GM23338 (cell line): ENCODE data around the gene PAQR8. TPM values are rescaled to one million over a fixed set of nuclear protein-coding genes. Genes with fewer than 3 reads are reported as not detected.
"Not testable (repeated sequence)": the region's sequence is repeated elsewhere in the genome, so short reads cannot be mapped to it uniquely, and the experiment has no call there.

ENCODE experiments used
- ATAC-seq: fragments of 200-7000 bp; cut with Tn5 transposase; 3 replicates; pipeline ENCODE4 v1.9.1; 2020
- DNase-seq: peaks from one replicate; pipeline ENCODE4 v3.0.0-alpha.2; 2015; ENCODE audit warnings: low spot score
- H2AFZ ChIP-seq: fragments of 200-600 bp; sonication (generic); 2 replicates; pipeline ENCODE4 v1.8.0; 2016; ENCODE audit warnings: antibody characterized with exemption, mild to moderate bottlenecking, moderate library complexity
- H3F3A ChIP-seq: fragments of 200-600 bp; sonication (generic); replicated peaks from 2 replicates; pipeline ENCODE4 v1.8.0; 2017; ENCODE audit warnings: antibody characterized with exemption, mixed run types, low read depth
- H3K27ac ChIP-seq: fragments of 200-600 bp; sonication (generic); 2 replicates; pipeline ENCODE4 v1.6.1; 2016; ENCODE audit warnings: low read depth
- H3K27me3 ChIP-seq: fragments of 200-600 bp; sonication (generic); 2 replicates; pipeline ENCODE4 v1.8.0; 2016; ENCODE audit warnings: mild to moderate bottlenecking, mixed run types, moderate library complexity; ENCODE audit not compliant: insufficient read depth
- H3K36me3 ChIP-seq: fragments of 200-600 bp; sonication (generic); 2 replicates; pipeline ENCODE4 v1.8.0; 2016; ENCODE audit warnings: mild to moderate bottlenecking; ENCODE audit not compliant: insufficient read depth
- H3K4me1 ChIP-seq: fragments of 200-600 bp; sonication (generic); 2 replicates; pipeline ENCODE4 v1.8.0; 2016; ENCODE audit warnings: mild to moderate bottlenecking, moderate library complexity; ENCODE audit not compliant: insufficient read depth
- H3K4me2 ChIP-seq: fragments of 200-600 bp; sonication (generic); 2 replicates; pipeline ENCODE4 v1.7.1; 2017; ENCODE audit warnings: mixed run types
- H3K4me3 ChIP-seq: fragments of 200-600 bp; sonication (generic); 2 replicates; pipeline ENCODE4 v1.6.1; 2016; ENCODE audit warnings: mixed run types
- H3K79me2 ChIP-seq: fragments of 200-600 bp; sonication (generic); replicated peaks from 2 replicates; pipeline ENCODE4 v1.8.0; 2017; ENCODE audit warnings: mild to moderate bottlenecking; ENCODE audit not compliant: insufficient read depth
- H3K9me2 ChIP-seq: fragments of 200-600 bp; sonication (generic); 2 replicates; pipeline ENCODE4 v1.8.0; 2017; ENCODE audit not compliant: insufficient read depth
- H4K20me1 ChIP-seq: fragments of 200-600 bp; sonication (generic); replicated peaks from 2 replicates; pipeline ENCODE4 v1.8.0; 2017; ENCODE audit warnings: mild to moderate bottlenecking; ENCODE audit not compliant: insufficient read depth
- H3K27ac Mint-ChIP-seq: 2 replicates; pipeline ENCODE4 v1.8.0; 2020; ENCODE audit warnings: inconsistent platforms, mild to moderate bottlenecking, moderate library complexity, mixed read lengths
- H3K27me3 Mint-ChIP-seq: 3 replicates; pipeline ENCODE4 v1.8.0; 2022; ENCODE audit warnings: low read depth, mild to moderate bottlenecking, moderate library complexity, mixed read lengths, inconsistent platforms; ENCODE audit not compliant: insufficient read depth, poor library complexity
- H3K36me3 Mint-ChIP-seq: 3 replicates; pipeline ENCODE4 v1.8.0; 2021; ENCODE audit warnings: low read depth, mild to moderate bottlenecking, inconsistent platforms, moderate library complexity, mixed read lengths
- H3K4me1 Mint-ChIP-seq: 3 replicates; pipeline ENCODE4 v1.8.0; 2020; ENCODE audit warnings: mild to moderate bottlenecking, inconsistent platforms, mixed read lengths
- H3K4me3 Mint-ChIP-seq: 3 replicates; pipeline ENCODE4 v1.8.0; 2021; ENCODE audit warnings: moderate library complexity, mild to moderate bottlenecking, inconsistent platforms, mixed read lengths
- H3K9me3 Mint-ChIP-seq: 3 replicates; pipeline ENCODE4 v1.8.0; 2020; ENCODE audit warnings: moderate library complexity, mild to moderate bottlenecking, inconsistent platforms, mixed read lengths
- EZH2phosphoT487 ChIP-seq: fragments of 200-600 bp; sonication (generic); IDR thresholded peaks from one replicate; pipeline ENCODE4 v1.8.1; 2018; ENCODE audit warnings: antibody characterized with exemption; ENCODE audit not compliant: unreplicated experiment
- POLR2AphosphoS5 ChIP-seq: IDR thresholded peaks from 2 replicates; pipeline ENCODE4 v1.6.1; 2016; ENCODE audit warnings: antibody characterized with exemption, low read depth
- ZNF114 ChIP-seq: fragments of 250-450 bp; sonication (Bioruptor Pico); IDR thresholded peaks from 2 replicates; pipeline ENCODE4 v1.5.0; 2020; ENCODE audit warnings: mild to moderate bottlenecking, moderate library complexity
- ZNF331 ChIP-seq: fragments of 250-450 bp; sonication (Bioruptor Pico); IDR thresholded peaks from 2 replicates; pipeline ENCODE4 v1.5.0; 2020; ENCODE audit warnings: low read depth, mild to moderate bottlenecking, moderate library complexity
- polyA plus RNA-seq: library from polyadenylated mRNA; unstranded; fragments of >200 nt; fragmentation: Nextera tagmentation; extraction: Ambion mirVana; gene quantifications from 2 replicates; pipeline ENCODE4 v1.2.1, GENCODE V29; 2016
- total RNA-seq: library from RNA; depleted of rRNA; stranded (reverse); fragments of >200 nt; shearing (Covaris generic); gene quantifications from 2 replicates; pipeline ENCODE4 v1.2.3, GENCODE V29; 2014
- TF ChIP-seq, protein P1 (sequence below): IDR thresholded peaks from one replicate; pipeline ENCODE4 v1.6.1; 2018; ENCODE audit warnings: antibody characterized with exemption; ENCODE audit not compliant: unreplicated experiment
- TF ChIP-seq, protein P2 (sequence below): fragments of 250-450 bp; sonication (Bioruptor Pico); IDR thresholded peaks from 2 replicates; pipeline ENCODE4 v1.5.0; 2020; ENCODE audit warnings: mild to moderate bottlenecking, moderate library complexity
- TF ChIP-seq, protein P3 (sequence below), 2 experiments: fragments of 200-600 bp in 1 of 2; sonication (generic) in 1 of 2; conservative IDR thresholded peaks; 2 replicates each; pipeline versions ENCODE4 v1.5.1 to v1.6.1; 2016 to 2017; ENCODE audit warnings: antibody characterized with exemption in 2 of 2, low read depth in 2 of 2, mild to moderate bottlenecking in 2 of 2, moderate library complexity in 1 of 2

Gene PAQR8
- total and polyA plus RNA-seq, 2 experiments from 2014 or later: 3.6 to 11.2 TPM

DNA sequence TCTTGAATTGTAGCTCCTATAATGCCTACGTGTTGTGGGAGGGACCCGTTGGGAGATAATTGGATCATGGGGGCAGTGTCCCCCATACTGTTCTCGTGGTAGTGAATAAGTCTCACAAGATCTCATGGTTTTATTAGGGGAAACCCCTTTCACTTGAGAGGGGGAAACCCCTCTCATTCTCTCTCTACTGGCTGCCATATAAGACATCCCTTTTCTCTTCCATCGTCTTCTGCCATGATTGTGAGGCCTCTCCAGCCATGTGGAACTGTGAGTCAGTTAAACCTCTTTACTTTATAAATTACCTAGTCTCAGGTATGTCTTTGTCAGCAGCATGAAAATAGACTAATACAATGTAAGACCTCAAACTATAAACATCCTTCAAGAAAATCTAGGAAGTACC, 23.1 kb downstream of the PAQR8 start (continued):
- TF ChIP-seq, protein P1, sequence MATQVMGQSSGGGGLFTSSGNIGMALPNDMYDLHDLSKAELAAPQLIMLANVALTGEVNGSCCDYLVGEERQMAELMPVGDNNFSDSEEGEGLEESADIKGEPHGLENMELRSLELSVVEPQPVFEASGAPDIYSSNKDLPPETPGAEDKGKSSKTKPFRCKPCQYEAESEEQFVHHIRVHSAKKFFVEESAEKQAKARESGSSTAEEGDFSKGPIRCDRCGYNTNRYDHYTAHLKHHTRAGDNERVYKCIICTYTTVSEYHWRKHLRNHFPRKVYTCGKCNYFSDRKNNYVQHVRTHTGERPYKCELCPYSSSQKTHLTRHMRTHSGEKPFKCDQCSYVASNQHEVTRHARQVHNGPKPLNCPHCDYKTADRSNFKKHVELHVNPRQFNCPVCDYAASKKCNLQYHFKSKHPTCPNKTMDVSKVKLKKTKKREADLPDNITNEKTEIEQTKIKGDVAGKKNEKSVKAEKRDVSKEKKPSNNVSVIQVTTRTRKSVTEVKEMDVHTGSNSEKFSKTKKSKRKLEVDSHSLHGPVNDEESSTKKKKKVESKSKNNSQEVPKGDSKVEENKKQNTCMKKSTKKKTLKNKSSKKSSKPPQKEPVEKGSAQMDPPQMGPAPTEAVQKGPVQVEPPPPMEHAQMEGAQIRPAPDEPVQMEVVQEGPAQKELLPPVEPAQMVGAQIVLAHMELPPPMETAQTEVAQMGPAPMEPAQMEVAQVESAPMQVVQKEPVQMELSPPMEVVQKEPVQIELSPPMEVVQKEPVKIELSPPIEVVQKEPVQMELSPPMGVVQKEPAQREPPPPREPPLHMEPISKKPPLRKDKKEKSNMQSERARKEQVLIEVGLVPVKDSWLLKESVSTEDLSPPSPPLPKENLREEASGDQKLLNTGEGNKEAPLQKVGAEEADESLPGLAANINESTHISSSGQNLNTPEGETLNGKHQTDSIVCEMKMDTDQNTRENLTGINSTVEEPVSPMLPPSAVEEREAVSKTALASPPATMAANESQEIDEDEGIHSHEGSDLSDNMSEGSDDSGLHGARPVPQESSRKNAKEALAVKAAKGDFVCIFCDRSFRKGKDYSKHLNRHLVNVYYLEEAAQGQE: no peak
- TF ChIP-seq POLR2AphosphoS5 (no peak), ZNF114 (no peak)

DNA sequence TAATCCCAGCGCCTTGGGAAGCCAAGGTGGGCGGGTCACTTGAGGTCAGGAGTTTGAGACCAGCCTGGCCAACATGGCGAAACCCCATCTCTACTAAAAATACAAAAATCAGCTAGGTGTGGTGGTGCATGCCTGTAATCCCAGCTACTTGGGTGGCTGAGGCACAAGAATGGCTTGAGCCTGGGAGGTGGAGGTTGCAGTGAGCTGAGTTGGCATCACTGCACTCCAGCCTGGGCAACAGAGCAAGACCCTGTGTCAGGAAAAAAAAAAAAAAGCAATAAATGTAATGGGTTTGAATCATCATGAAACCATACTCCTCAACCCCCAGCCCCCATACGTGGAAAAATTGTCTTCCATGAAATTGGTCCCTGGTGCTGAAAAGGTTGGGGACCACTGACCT, 26.2 kb downstream of the PAQR8 start:
- H3K79me2 ChIP-seq, H3K4me3 Mint-ChIP-seq, H3K9me2 ChIP-seq, H3K4me2 ChIP-seq, DNase-seq, H3K36me3 ChIP-seq, H3K4me3 ChIP-seq, H3K27ac ChIP-seq, H2AFZ ChIP-seq, H3K4me1 ChIP-seq, H4K20me1 ChIP-seq, H3K27ac Mint-ChIP-seq, H3K27me3 ChIP-seq, ATAC-seq, H3K4me1 Mint-ChIP-seq, H3K27me3 Mint-ChIP-seq, H3F3A ChIP-seq: not testable (repeated sequence)
- peaks cover 16% of the 10 kb centered on the region; the same call in 2 of the 3 replicates for H3K36me3 Mint-ChIP-seq
- peaks cover 27% of the 10 kb centered on the region; the same call in 2 of the 3 replicates for H3K9me3 Mint-ChIP-seq

DNA sequence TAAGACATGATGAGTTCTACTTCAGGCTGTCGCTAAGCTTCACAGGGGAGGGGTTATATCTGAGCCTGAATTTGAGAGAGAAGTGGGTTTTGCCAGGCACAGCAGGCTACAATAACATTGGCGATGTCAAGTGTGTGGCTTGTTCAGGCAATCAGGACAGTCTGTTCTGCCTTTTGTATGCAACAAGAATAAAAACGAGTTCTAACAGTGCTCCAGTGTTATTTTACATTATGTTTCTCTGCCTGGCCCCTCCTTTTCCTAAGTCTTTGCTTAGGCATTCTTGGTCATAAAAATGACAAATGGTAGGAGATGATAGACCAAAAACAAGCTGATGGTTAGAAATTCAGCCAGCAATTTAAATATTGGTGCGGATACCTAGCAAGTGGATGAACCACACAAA, 26.8 kb downstream of the PAQR8 start:
- no peak overlapping the region for H3K4me3 Mint-ChIP-seq
- peaks cover 16% of the 10 kb centered on the region; the same call in 2 of the 3 replicates for H3K36me3 Mint-ChIP-seq
- no peaks in the 10 kb centered on the region for H3K9me2 ChIP-seq
- ATAC-seq: no peak
- no peaks in the 10 kb centered on the region for H3K36me3 ChIP-seq
- TF ChIP-seq ZNF114: no peak
- TF ChIP-seq, protein P2, sequence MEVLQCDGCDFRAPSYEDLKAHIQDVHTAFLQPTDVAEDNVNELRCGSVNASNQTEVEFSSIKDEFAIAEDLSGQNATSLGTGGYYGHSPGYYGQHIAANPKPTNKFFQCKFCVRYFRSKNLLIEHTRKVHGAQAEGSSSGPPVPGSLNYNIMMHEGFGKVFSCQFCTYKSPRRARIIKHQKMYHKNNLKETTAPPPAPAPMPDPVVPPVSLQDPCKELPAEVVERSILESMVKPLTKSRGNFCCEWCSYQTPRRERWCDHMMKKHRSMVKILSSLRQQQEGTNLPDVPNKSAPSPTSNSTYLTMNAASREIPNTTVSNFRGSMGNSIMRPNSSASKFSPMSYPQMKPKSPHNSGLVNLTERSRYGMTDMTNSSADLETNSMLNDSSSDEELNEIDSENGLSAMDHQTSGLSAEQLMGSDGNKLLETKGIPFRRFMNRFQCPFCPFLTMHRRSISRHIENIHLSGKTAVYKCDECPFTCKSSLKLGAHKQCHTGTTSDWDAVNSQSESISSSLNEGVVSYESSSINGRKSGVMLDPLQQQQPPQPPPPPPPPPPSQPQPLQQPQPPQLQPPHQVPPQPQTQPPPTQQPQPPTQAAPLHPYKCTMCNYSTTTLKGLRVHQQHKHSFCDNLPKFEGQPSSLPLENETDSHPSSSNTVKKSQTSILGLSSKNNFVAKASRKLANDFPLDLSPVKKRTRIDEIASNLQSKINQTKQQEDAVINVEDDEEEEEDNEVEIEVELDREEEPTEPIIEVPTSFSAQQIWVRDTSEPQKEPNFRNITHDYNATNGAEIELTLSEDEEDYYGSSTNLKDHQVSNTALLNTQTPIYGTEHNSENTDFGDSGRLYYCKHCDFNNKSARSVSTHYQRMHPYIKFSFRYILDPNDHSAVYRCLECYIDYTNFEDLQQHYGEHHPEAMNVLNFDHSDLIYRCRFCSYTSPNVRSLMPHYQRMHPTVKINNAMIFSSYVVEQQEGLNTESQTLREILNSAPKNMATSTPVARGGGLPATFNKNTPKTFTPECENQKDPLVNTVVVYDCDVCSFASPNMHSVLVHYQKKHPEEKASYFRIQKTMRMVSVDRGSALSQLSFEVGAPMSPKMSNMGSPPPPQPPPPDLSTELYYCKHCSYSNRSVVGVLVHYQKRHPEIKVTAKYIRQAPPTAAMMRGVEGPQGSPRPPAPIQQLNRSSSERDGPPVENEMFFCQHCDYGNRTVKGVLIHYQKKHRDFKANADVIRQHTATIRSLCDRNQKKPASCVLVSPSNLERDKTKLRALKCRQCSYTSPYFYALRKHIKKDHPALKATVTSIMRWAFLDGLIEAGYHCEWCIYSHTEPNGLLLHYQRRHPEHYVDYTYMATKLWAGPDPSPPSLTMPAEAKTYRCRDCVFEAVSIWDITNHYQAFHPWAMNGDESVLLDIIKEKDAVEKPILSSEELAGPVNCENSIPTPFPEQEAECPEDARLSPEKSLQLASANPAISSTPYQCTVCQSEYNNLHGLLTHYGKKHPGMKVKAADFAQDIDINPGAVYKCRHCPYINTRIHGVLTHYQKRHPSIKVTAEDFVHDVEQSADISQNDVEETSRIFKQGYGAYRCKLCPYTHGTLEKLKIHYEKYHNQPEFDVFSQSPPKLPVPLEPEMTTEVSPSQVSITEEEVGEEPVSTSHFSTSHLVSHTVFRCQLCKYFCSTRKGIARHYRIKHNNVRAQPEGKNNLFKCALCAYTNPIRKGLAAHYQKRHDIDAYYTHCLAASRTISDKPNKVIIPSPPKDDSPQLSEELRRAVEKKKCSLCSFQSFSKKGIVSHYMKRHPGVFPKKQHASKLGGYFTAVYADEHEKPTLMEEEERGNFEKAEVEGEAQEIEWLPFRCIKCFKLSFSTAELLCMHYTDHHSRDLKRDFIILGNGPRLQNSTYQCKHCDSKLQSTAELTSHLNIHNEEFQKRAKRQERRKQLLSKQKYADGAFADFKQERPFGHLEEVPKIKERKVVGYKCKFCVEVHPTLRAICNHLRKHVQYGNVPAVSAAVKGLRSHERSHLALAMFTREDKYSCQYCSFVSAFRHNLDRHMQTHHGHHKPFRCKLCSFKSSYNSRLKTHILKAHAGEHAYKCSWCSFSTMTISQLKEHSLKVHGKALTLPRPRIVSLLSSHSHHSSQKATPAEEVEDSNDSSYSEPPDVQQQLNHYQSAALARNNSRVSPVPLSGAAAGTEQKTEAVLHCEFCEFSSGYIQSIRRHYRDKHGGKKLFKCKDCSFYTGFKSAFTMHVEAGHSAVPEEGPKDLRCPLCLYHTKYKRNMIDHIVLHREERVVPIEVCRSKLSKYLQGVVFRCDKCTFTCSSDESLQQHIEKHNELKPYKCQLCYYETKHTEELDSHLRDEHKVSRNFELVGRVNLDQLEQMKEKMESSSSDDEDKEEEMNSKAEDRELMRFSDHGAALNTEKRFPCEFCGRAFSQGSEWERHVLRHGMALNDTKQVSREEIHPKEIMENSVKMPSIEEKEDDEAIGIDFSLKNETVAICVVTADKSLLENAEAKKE (CRISPR knock-in tag): no peak
- TF ChIP-seq, protein P3, sequence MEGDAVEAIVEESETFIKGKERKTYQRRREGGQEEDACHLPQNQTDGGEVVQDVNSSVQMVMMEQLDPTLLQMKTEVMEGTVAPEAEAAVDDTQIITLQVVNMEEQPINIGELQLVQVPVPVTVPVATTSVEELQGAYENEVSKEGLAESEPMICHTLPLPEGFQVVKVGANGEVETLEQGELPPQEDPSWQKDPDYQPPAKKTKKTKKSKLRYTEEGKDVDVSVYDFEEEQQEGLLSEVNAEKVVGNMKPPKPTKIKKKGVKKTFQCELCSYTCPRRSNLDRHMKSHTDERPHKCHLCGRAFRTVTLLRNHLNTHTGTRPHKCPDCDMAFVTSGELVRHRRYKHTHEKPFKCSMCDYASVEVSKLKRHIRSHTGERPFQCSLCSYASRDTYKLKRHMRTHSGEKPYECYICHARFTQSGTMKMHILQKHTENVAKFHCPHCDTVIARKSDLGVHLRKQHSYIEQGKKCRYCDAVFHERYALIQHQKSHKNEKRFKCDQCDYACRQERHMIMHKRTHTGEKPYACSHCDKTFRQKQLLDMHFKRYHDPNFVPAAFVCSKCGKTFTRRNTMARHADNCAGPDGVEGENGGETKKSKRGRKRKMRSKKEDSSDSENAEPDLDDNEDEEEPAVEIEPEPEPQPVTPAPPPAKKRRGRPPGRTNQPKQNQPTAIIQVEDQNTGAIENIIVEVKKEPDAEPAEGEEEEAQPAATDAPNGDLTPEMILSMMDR (conservative IDR thresholded peaks at IDR 0.05; ENCODE audit: low read depth in 2 of 2): no peak
- no peak for TF ChIP-seq ZNF331 (CRISPR knock-in tag)
- TF ChIP-seq EZH2phosphoT487: no peak
- no peak for TF ChIP-seq POLR2AphosphoS5
- H2AFZ ChIP-seq: no peak overlapping the region
- no peaks in the 10 kb centered on the region for H3K4me1 ChIP-seq
- no peaks in the 10 kb centered on the region for H3F3A ChIP-seq
- H3K27me3 Mint-ChIP-seq: no peaks in the 10 kb centered on the region
- H3K4me2 ChIP-seq: no peak overlapping the region
- H3K79me2 ChIP-seq: no peaks in the 10 kb centered on the region
- no peak for DNase-seq
- no peaks in the 10 kb centered on the region; the same call in 1 of the 2 replicates for H4K20me1 ChIP-seq
- no peak overlapping the region for H3K27ac ChIP-seq
- H3K4me1 Mint-ChIP-seq: no peaks in the 10 kb centered on the region
- H3K27ac Mint-ChIP-seq: no peak overlapping the region
- H3K27me3 ChIP-seq: no peaks in the 10 kb centered on the region
- H3K9me3 Mint-ChIP-seq: peaks cover 27% of the 10 kb centered on the region; the same call in 2 of the 3 replicates
- no peak overlapping the region for H3K4me3 ChIP-seq
